ENCODE data around the gene FLYWCH2. TPM values are rescaled to one million over a fixed set of nuclear protein-coding genes. Genes with fewer than 3 reads are reported as not detected.

Gene FLYWCH2
- total and polyA plus RNA-seq, 2 of the 13 experiments (the other 11 are each of a cell fraction or from before 2014, with no cell fraction given): 16.9 to 19.8 TPM

GRCh38 chr16:2911638-2912329 is 28.8 kb downstream of the FLYWCH2 start, which contains the start of gene FLYWCH1 (continued):
- TF ChIP-seq HNF4G (IDR thresholded peaks at IDR 0.05; ENCODE audit: borderline replicate concordance, low read depth, low read length): peak; percentile 18; the same call in 1 of the 2 replicates
- TF ChIP-seq HNF4G (CRISPR knock-in tag; IDR thresholded peaks at IDR 0.05; ENCODE audit: borderline replicate concordance, low read depth): peak; percentile 27; the same call in 1 of the 2 replicates
- 0 out of 2 replicates have a peak, but pooled peaks have one; percentile 11 for TF ChIP-seq ZNF263 (CRISPR knock-in tag; IDR thresholded peaks at IDR 0.05)
- TF ChIP-seq BHLHE40 (IDR thresholded peaks at IDR 0.05; ENCODE audit: low read length): 0 out of 2 replicates have a peak, but pooled peaks have one; percentile 33
- no peak for TF ChIP-seq ZNF143 (CRISPR knock-in tag; IDR thresholded peaks at IDR 0.05)
- TF ChIP-seq TFE3 (CRISPR knock-in tag; IDR thresholded peaks at IDR 0.05): 0 out of 2 replicates have a peak, but pooled peaks have one; percentile 40
- 0 out of 2 replicates have a peak, but pooled peaks have one; percentile 40 for TF ChIP-seq ARNT2 (CRISPR knock-in tag; IDR thresholded peaks at IDR 0.05; ENCODE audit: low read depth)
- TF ChIP-seq ELK4 (CRISPR knock-in tag; IDR thresholded peaks at IDR 0.05; ENCODE audit: borderline replicate concordance): no peak
- TF ChIP-seq PITX1 (CRISPR knock-in tag; IDR thresholded peaks at IDR 0.05): peak; percentile 43; the same call in 1 of the 2 replicates
- TF ChIP-seq NPAS2 (CRISPR knock-in tag; IDR thresholded peaks at IDR 0.05; ENCODE audit: borderline replicate concordance): no peak
- 0 out of 2 replicates have a peak, but pooled peaks have one; percentile 63 for TF ChIP-seq RXRA (CRISPR knock-in tag; IDR thresholded peaks at IDR 0.05)
- no peak for TF ChIP-seq ZNF33B (CRISPR knock-in tag; IDR thresholded peaks at IDR 0.05)
- TF ChIP-seq ATF7-NPFF (CRISPR knock-in tag; IDR thresholded peaks at IDR 0.05; ENCODE audit: low read depth): peak; percentile 72; the same call in 1 of the 2 replicates
- TF ChIP-seq HCFC1 (IDR thresholded peaks at IDR 0.05; ENCODE audit: low read depth, low read length): peak; percentile 31; the same call in 1 of the 2 replicates
- no peak for TF ChIP-seq LRRFIP1 (CRISPR knock-in tag; conservative IDR thresholded peaks at IDR 0.05)
- TF ChIP-seq ZNF777 (CRISPR knock-in tag; IDR thresholded peaks at IDR 0.05): peak; percentile 87
- no peak for TF ChIP-seq ZBTB4 (CRISPR knock-in tag; IDR thresholded peaks at IDR 0.05; ENCODE audit: borderline replicate concordance)
- peak; percentile 83 for TF ChIP-seq SALL1 (CRISPR knock-in tag; IDR thresholded peaks at IDR 0.05)
- peak; percentile 27; the same call in 1 of the 2 replicates for TF ChIP-seq ZNF350 (CRISPR knock-in tag; IDR thresholded peaks at IDR 0.05; ENCODE audit: borderline replicate concordance, low read depth)
- 0 out of 2 replicates have a peak, but pooled peaks have one; percentile 17 for TF ChIP-seq ZNF775 (CRISPR knock-in tag; IDR thresholded peaks at IDR 0.05; ENCODE audit: borderline replicate concordance)
- TF ChIP-seq TAF1 (CRISPR knock-in tag; IDR thresholded peaks at IDR 0.05): peak; percentile 39; the same call in 1 of the 2 replicates

Measured in HepG2 (cell line).